Measurements from ENCODE around the gene PIF1.

GRCh38 chr15:64870353-64870752, 44.9 kb upstream of the PIF1 start:
- no peak for TF ChIP-seq CTCF (IDR thresholded peaks at IDR 0.05)
- TF ChIP-seq POLR2A (IDR thresholded peaks at IDR 0.05), result no peak

All from ovary (tissue), 3 donors.